HG03060 (cell line): Measurements from ENCODE around the gene ZNF292.
"Not testable (repeated sequence)": the region's sequence is repeated elsewhere in the genome, so short reads cannot be mapped to it uniquely, and the experiment has no call there.

Experiments
- ATAC-seq: cut with Tn5 transposase; IDR thresholded peaks from one replicate; pipeline ENCODE4 v1.9.1; 2021; ENCODE audit warnings: low read depth, moderate number of reproducible peaks; ENCODE audit not compliant: unreplicated experiment

ZNF292 gene

GRCh38 chr6:87209812-87210211 lies 54.4 kb downstream of the ZNF292 start:
- ATAC-seq = no peak

- peak; percentile 97 for ATAC-seq
Measured at GRCh38 chr6:87210979-87211378, 55.6 kb downstream of the ZNF292 start.

GRCh38 chr6:87212596-87212995 lies 57.2 kb downstream of the ZNF292 start:
- no peak for ATAC-seq

GRCh38 chr6:87213364-87213763 lies 58.0 kb downstream of the ZNF292 start:
- no peak for ATAC-seq

- no peak for ATAC-seq
Measured at GRCh38 chr6:87214831-87215230, 59.5 kb downstream of the ZNF292 start.

GRCh38 chr6:87220997-87221396 lies 65.6 kb downstream of the ZNF292 start:
- no peak for ATAC-seq

- ATAC-seq = no peak
Measured at GRCh38 chr6:87222676-87223075, 67.3 kb downstream of the ZNF292 start.

GRCh38 chr6:87224971-87225370 lies 69.6 kb downstream of the ZNF292 start:
- ATAC-seq = no peak

- ATAC-seq = no peak
Measured at GRCh38 chr6:87225511-87225910, 70.1 kb downstream of the ZNF292 start.

GRCh38 chr6:87225937-87226336 lies 70.6 kb downstream of the ZNF292 start:
- no peak for ATAC-seq

GRCh38 chr6:87230801-87231200 lies 75.4 kb downstream of the ZNF292 start:
- no peak for ATAC-seq

GRCh38 chr6:87237804-87238203 lies 82.4 kb downstream of the ZNF292 start:
- ATAC-seq = no peak

GRCh38 chr6:87239098-87239635 lies 83.8 kb downstream of the ZNF292 start:
- ATAC-seq = not testable (repeated sequence)

- ATAC-seq = no peak
Measured at GRCh38 chr6:87241304-87241703, 85.9 kb downstream of the ZNF292 start.

- ATAC-seq = no peak
Measured at GRCh38 chr6:87242311-87242710, 86.9 kb downstream of the ZNF292 start.

- no peak for ATAC-seq
Measured at GRCh38 chr6:87243812-87244211, 88.4 kb downstream of the ZNF292 start.

GRCh38 chr6:87244380-87244779 lies 89.0 kb downstream of the ZNF292 start:
- no peak for ATAC-seq

GRCh38 chr6:87250019-87250418 lies 94.7 kb downstream of the ZNF292 start:
- ATAC-seq = no peak

GRCh38 chr6:87251225-87251624 lies 95.9 kb downstream of the ZNF292 start:
- no peak for ATAC-seq

GRCh38 chr6:87251725-87252124 lies 96.4 kb downstream of the ZNF292 start:
- ATAC-seq = no peak

- ATAC-seq = no peak
Measured at GRCh38 chr6:87257046-87257445, 101.7 kb downstream of the ZNF292 start.

GRCh38 chr6:87257565-87257964 lies 102.2 kb downstream of the ZNF292 start:
- no peak for ATAC-seq

GRCh38 chr6:87257975-87258374 lies 102.6 kb downstream of the ZNF292 start:
- ATAC-seq = no peak
